GM19351 (cell line): ENCODE measurements around the gene CPEB2.

ENCODE experiments used
- ATAC-seq: cut with Tn5 transposase; IDR thresholded peaks from one replicate; pipeline ENCODE4 v1.9.1; 2021; ENCODE audit warnings: mild to moderate bottlenecking, moderate library complexity; ENCODE audit not compliant: unreplicated experiment

The CPEB2 gene

GRCh38 chr4:15010038-15010585 lies 7.8 kb downstream of the CPEB2 start:
- no peak for ATAC-seq

- no peak for ATAC-seq
These were observed 8.9 kb downstream of the CPEB2 start for GRCh38 chr4:15011166-15011565.

GRCh38 chr4:15012017-15012788 lies 9.9 kb downstream of the CPEB2 start:
- no peak for ATAC-seq

- no peak for ATAC-seq
These were observed 11.3 kb downstream of the CPEB2 start for GRCh38 chr4:15013585-15013984.

GRCh38 chr4:15015170-15015569 lies 12.9 kb downstream of the CPEB2 start:
- no peak for ATAC-seq

GRCh38 chr4:15018361-15018760 lies 16.1 kb downstream of the CPEB2 start:
- ATAC-seq: no peak

GRCh38 chr4:15020502-15021286 lies 18.4 kb downstream of the CPEB2 start:
- peak; percentile 52 for ATAC-seq

- ATAC-seq: no peak
These were observed 19.0 kb downstream of the CPEB2 start for GRCh38 chr4:15021311-15021710.

GRCh38 chr4:15021946-15022345 lies 19.7 kb downstream of the CPEB2 start:
- ATAC-seq: no peak

GRCh38 chr4:15024386-15024785 lies 22.1 kb downstream of the CPEB2 start:
- no peak for ATAC-seq

GRCh38 chr4:15025693-15026092 lies 23.4 kb downstream of the CPEB2 start:
- no peak for ATAC-seq

GRCh38 chr4:15027921-15028435 lies 25.7 kb downstream of the CPEB2 start:
- no peak for ATAC-seq

GRCh38 chr4:15031197-15031596 lies 28.9 kb downstream of the CPEB2 start:
- ATAC-seq: no peak

- no peak for ATAC-seq
These were observed 29.9 kb downstream of the CPEB2 start for GRCh38 chr4:15031993-15032675.

- ATAC-seq: no peak
These were observed 31.9 kb downstream of the CPEB2 start for GRCh38 chr4:15034071-15034764.

GRCh38 chr4:15035159-15035558 lies 32.9 kb downstream of the CPEB2 start:
- ATAC-seq: no peak

- ATAC-seq: no peak
These were observed 35.8 kb downstream of the CPEB2 start for GRCh38 chr4:15037923-15038541.

GRCh38 chr4:15040916-15041463 lies 38.7 kb downstream of the CPEB2 start:
- ATAC-seq: no peak

- no peak for ATAC-seq
These were observed 40.4 kb downstream of the CPEB2 start for GRCh38 chr4:15042529-15043167.
